Measurements from ENCODE around the gene KLRC2. TPM values are rescaled to one million over a fixed set of nuclear protein-coding genes. Genes with fewer than 3 reads are reported as not detected.

Gene KLRC2
- 1.3 TPM in 1 of 2 replicates, not detected in the other for total RNA-seq (2014; rRNA removed; shearing (Covaris generic))

DNA sequence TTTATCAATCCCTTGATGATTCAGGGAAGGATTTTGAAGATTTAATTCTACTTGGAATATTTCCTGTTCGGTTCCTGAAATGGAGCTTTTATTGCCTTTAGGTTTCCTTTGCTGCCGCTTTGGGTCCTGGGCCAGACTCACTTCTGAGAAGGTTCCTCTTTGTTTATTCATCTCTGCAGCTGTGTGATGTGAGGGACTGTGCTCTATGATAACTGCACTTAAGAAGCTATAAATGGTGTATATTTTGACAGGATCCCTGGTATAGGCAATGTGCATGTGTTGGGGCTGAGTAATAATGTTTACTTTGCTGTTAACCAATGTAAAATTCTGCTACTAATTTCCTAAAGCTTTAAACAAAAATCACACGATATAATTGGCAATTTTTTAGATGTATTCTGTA is at the start of gene KLRC2:
Gene KLRC2 (minus strand): TSS at position 195 of the 400 bp plus-strand sequence. CDS start 24 bp downstream, at position 171.

DNA sequence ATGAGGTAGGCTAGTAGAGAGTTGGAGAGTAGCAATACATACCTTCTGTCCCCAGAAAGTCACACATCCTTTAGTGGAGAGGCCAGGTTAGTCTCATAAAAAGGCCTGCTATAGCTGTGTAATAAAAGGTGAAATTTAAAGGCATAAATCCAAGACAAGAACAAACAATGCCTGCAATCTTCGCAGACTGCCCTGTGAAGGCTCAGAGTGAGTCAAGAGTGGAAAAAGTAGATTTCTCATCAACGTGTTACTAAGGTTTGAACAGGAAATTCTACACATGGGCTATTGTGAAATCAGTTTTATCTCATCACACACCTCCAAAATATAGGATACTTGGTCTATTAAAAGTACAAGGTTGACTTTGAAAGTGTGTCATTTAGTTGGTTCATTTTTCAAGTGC is 17.3 kb upstream of the KLRC2 start, which contains the start of gene KLRC1:
Gene KLRC1 (minus strand): TSS at position 222 of the 400 bp plus-strand sequence. CDS start 2,221 bp downstream, outside the sequence.

DNA sequence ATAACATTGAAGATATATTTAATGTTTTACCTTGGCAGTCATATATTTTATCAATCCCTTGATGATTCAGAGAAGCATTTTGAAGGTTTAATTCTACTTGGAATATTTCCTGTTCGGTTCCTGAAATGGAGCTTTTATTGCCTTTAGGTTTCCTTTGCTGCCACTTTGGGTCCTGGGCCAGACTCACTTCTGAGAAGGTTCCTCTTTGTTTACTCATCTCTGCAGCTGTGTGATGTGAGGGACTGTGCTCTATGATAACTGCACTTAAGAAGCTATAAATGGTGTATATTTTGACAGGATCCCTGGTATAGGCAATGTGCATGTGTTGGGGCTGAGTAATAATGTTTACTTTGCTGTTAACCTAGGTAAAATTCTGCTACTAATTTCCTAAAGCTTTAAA is 15.5 kb downstream of the KLRC2 start, which contains the start of gene KLRC3:
Gene KLRC3 (minus strand): TSS at position 262 of the 400 bp plus-strand sequence. CDS start 45 bp downstream, at position 217.

DNA sequence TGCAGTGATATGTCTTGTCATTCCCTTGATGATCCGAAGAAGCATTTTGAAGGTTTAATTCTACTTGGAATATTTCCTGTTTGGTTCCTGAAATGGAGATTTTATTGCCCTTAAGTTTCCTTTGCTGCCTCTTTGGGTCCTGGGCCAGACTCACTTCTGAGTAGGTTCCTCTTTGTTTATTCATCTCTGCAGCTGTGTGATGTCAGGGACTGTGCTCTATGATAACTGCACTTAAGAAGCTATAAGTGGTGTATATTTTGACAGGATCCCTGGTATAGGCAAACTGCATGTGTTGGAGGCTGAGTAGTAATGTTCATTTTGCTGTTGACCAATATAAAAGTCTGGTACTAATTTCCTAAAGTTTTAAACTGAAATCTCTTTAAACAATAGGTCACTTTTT is 26.4 kb downstream of the KLRC2 start, which contains the start of gene KLRC4:
Gene KLRC4 (minus strand): TSS at position 366 of the 400 bp plus-strand sequence. CDS start 182 bp downstream, at position 184.

DNA sequence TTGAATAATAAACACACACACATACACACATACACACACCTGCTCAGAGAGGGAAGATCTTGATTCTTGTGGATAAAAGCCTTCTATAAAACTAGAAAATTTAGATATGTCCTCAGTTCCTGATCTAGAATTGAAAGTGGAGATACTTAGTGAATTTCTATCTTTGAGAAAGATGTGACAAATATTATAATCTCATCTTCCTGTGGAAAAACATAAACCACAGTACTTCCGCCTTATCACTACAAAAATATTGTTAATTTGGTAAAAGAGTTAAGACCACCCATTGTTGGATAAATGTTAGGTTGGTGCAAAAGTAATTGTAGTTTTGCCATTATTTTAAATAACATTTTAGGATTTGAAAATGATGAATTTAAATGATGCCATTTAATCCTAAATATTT is 45.9 kb downstream of the KLRC2 start, which contains the start of gene KLRK1:
Gene KLRK1 (minus strand): TSS at position 138 of the 400 bp plus-strand sequence. CDS start 1,231 bp downstream, outside the sequence.

Other genes with a start within 250 kb of the KLRC2 start
- gene GABARAPL1, start 223.1 kb downstream of the KLRC2 start, total RNA-seq (2014; rRNA removed; shearing (Covaris generic)) = 22.8 and 32.0 TPM in 2 replicates
- gene KLRD1, start 128.1 kb downstream of the KLRC2 start, total RNA-seq (2014; rRNA removed; shearing (Covaris generic)) = not detected in 2 replicates
- 0.21 and 0.98 TPM in 2 replicates for gene KLRK1, start 46.0 kb downstream of the KLRC2 start, total RNA-seq (2014; rRNA removed; shearing (Covaris generic))
- not detected in 2 replicates for gene KLRC4, start 26.3 kb downstream of the KLRC2 start, total RNA-seq (2014; rRNA removed; shearing (Covaris generic))
- 0.60 TPM in 1 of 2 replicates, not detected in the other for gene KLRC3, start 15.4 kb downstream of the KLRC2 start, total RNA-seq (2014; rRNA removed; shearing (Covaris generic))
- not detected in 2 replicates for gene KLRC1, start 17.4 kb upstream of the KLRC2 start, total RNA-seq (2014; rRNA removed; shearing (Covaris generic))
- 0.57 and 2.8 TPM in 2 replicates for gene EIF2S3B, start 69.9 kb upstream of the KLRC2 start, total RNA-seq (2014; rRNA removed; shearing (Covaris generic))
- gene MAGOHB, start 177.6 kb upstream of the KLRC2 start, total RNA-seq (2014; rRNA removed; shearing (Covaris generic)) = 81.4 and 111 TPM in 2 replicates
- gene STYK1, start 238.0 kb upstream of the KLRC2 start, total RNA-seq (2014; rRNA removed; shearing (Covaris generic)) = 0.29 and 0.87 TPM in 2 replicates

All from A375 (cell line).